A172 (cell line): ENCODE measurements around the gene COPRS. TPM values are rescaled to one million over a fixed set of nuclear protein-coding genes. Genes with fewer than 3 reads are reported as not detected.
A peak's percentile ranks its signal among the peaks of the same experiment; 100 is the strongest.
"Not testable (repeated sequence)": the region's sequence is repeated elsewhere in the genome, so short reads cannot be mapped to it uniquely, and the experiment has no call there.

Experiments
- DNase-seq: peaks from one replicate; pipeline ENCODE4 v3.0.0-alpha.2; 2015; ENCODE audit warnings: low spot score
- total RNA-seq: library from RNA; depleted of rRNA; stranded (reverse); fragments of >200 nt; shearing (Covaris generic); gene quantifications from 2 replicates; pipeline ENCODE4 v1.2.3, GENCODE V29; 2014

Gene COPRS
- total RNA-seq, 1 experiment from 2014 or later = 441 TPM

- DNase-seq = no peak
Measured at GRCh38 chr17:31845291-31845690, 13.8 kb downstream of the COPRS start.

DNA sequence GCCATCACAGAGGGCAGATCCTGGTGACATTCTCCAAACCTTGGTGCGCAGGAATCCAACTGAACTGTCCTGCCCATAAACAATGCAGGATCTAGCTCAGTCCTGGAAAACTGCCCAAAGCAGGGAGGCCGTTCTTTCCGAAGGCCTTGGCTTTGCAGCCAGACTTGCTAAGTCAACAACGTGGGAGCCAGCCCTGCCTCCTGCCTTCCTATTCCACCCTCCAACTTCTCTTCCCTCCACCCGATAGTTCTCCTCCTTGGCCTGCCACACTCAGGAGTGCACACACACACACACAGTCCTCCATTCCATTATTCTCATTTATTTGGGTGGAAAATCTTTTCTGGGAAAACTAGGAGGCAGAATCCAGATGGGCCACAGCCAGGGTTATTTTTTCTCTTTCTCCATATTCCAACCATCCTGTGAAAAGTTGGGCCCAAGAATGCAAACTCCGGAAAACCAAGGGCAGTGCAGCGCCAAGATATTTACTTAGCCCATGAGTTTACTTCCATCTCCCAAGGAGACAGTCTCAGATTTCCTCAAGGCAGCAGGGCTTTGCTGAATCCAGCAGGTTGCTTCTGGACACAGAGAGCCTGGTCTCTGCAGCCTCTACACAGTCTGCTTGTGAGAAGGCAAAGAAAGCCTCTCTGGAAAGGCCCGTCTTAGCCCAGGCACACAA, 15.8 kb downstream of the COPRS start:
- DNase-seq = peak; percentile 34

- peak; percentile 73 for DNase-seq
Measured at GRCh38 chr17:31842195-31843069, 16.6 kb downstream of the COPRS start.

- DNase-seq = no peak
Measured at GRCh38 chr17:31841850-31842194, 17.2 kb downstream of the COPRS start.

DNA sequence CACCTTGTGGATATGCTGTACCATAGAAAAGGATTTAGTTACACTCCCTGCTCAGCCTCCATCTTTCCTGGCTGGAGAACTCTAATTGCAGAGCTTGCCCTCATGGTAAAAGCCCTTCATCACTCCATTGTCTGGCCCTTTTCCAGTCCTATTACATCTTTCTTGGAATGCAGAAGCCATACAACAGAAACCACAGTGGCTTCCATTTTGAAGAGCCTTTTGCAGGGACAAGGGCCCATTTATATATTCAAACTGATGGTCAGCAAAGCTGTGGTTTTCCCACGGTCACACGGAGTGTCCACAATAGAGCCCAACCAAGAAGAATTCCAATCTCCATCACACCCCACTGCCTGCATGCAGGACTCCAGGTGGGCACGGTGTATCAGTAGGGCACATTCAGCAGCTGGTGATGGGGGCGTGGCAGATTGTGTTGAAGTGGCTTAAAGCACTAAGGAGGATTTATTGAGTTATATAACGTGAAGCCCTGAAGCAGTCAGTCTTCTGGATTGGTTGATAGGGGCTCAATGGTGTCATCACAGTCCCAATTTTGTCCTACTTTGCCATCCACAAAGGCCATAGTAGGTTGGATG, 20.3 kb downstream of the COPRS start:
- DNase-seq = peak; percentile 74

- DNase-seq = no peak
Measured at GRCh38 chr17:31835984-31836383, 23.1 kb downstream of the COPRS start.

DNA sequence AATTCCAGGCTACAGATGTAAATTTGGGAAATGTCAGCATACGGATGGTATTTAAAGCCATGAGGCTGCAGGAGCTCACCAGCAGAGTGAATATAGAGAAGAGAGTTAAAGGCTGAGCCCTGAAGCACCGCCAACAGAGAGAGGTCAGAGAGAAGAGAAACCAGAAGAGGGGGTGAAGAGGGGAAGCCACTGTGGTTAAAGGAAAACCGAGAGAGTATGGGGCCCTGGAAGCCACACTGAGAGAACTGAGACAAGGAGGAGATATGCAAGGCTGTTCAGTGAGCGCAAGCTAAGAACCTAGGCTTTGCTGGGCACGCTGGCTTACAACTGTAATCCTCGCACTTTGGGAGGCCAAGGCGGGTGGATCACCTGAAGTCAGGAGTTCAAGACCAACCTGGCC, 24.6 kb downstream of the COPRS start:
- DNase-seq = no peak

- no peak for DNase-seq
Measured at GRCh38 chr17:31832746-31833145, 26.3 kb downstream of the COPRS start.

GRCh38 chr17:31830971-31831858, 27.8 kb downstream of the COPRS start:
- DNase-seq = no peak

GRCh38 chr17:31829649-31830048, 29.4 kb downstream of the COPRS start:
- no peak for DNase-seq

DNA sequence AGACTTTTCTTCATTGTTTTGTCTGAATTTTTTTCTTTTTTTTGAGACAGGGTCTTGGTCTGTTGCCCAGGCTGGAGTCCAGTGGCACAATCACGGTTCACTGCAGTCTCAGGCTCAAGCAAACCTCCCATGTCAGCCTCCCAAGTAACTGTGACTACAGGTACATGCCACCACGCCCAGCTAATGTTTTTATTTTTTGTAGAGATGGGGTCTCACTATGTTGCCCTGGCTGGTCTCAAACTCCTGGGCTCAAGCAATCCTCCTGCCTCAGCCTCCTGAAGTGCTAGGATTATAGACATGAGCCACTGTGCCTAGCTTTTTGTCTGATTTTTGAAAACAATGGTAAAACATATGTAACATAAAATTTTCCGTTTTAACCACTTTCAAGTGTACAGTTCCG, 30.1 kb downstream of the COPRS start:
- DNase-seq = not testable (repeated sequence)

- DNase-seq = peak; percentile 50
Measured at GRCh38 chr17:31825961-31826691, 32.9 kb downstream of the COPRS start.

GRCh38 chr17:31824766-31825360, 34.2 kb downstream of the COPRS start:
- no peak for DNase-seq

- DNase-seq = no peak
Measured at GRCh38 chr17:31823014-31823413, 36.0 kb downstream of the COPRS start.

DNA sequence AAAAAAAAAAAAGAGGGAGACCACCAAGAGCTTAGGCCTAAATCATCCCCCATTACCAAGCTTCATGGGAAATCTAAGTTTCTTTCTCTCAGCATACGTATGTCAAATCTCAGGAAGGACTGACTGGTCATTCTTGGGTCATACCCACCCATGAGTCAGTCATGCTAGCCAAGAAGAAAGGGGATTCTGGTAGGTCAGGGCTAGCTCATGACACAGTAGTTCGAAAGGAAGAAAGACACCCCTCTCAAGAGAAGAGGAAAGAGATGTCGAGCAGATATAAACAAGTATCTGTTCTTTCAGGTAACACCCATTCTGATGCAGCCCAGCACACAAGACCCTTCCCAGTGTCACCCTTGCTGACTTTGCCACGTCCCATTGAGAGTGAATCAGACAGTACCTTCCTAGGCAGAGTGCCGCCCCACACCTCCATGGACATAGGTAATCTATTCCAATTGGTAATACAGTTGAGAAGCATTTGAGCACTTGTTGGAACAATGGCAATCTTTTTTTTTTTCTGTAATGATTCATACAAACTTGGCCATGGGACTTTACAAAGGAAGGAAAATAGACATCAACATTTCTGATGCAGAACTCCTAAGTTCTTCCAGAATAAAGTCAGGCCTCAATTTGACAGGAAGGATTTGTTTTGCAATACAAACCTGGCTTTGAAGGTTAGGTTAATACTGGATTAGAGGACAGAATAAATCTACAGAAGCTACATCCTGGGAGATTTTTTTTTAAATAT, 38.2 kb downstream of the COPRS start:
- no peak for DNase-seq

DNA sequence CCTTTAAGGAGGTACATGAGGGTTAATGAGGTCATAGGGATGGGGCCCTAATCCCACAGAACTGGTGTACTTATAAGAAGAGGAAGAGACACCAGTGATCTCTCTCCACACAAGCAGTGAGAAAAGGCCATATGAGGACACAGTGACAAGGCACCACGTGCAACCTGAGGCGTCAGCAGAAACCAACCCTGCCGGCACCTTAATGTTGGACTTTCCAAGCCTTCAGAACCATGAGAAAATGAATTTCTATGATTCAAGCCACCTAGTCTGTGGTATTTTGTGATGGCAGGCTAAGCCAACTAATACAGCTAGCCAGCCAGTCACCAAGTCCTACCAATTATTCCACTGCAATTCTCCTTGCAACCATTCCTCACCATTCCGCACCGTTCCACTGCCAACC, 39.5 kb downstream of the COPRS start:
- no peak for DNase-seq

DNA sequence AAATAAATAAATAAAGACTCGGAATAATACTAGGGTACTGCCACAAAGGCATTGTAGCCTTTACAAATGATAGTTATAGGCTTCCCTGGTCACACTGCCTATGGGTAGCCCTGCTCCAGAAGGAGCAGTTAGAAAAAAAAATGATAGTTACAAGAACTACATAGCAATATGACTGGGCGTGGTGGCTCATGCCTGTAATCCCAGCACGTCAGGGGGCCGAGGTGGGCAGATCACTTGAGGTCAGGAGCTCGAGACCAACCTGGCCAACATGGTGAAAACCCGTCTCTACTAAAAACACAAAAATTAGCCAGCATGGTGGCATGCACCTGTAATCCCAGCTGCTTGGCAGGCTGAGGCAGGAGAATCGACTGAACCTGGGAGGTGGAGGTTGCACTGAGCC, 40.2 kb downstream of the COPRS start:
- not testable (repeated sequence) for DNase-seq

DNA sequence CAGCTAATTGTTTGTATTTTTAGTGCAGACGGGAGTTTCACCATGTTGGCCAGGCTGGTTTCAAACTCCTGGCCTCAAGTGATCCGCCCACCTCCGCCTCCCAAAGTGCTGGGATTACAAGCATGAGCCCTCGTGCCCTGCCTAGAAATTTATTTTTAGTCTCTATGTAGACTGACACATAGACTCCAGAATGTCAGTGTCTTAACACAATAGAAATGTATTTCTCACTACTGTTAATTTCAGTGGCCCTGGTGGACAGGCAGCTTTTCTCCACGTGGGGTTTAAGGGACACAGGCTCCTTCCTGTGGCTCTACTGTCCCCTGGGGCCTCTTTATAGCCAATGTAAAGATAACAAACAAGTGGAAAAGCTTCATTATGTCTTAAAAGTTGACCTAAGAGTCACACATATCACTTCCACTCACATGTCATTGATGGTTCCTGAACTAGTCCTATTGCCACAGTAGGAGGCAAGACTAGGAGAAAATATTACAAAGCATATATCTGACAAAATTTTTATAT, 43.8 kb downstream of the COPRS start:
- DNase-seq = no peak

- no peak for DNase-seq
Measured at GRCh38 chr17:31811101-31811500, 47.9 kb downstream of the COPRS start.

GRCh38 chr17:31809876-31810275, 49.2 kb downstream of the COPRS start:
- not testable (repeated sequence) for DNase-seq
